ENCODE results near the gene SLC35B2. TPM values are rescaled to one million over a fixed set of nuclear protein-coding genes. Genes with fewer than 3 reads are reported as not detected.

Gene SLC35B2
- polyA plus RNA-seq, 1 experiment, result 145 TPM

DNA sequence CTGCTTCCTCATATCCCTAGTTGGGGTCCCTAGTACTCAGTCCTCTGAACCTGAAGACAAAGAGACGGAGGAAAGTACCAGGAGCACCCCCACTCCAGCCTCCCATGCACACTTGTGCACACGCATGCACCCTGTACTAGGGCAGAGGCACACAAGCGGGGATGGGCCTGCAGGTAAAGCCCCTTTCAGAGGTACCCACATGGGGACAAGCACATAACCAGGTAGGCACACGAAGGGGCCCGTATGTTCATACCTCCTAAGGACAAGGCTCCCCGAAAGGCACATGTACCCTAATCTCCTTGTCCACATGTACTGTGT is 14.0 kb upstream of the SLC35B2 start:
- no peaks in the 10 kb centered on the region for H3K36me3 ChIP-seq (ENCODE audit: control insufficient read depth, insufficient read depth, low read length)
- ChIA-PET CTCF (interaction anchor here (2.1 to 8.7 kb wide), 2 partner anchors 41 to 64 kb away, joined by 8 to 138 read pairs; partner anchors contain the start of gene AARS2), POLR2A (no interaction called here)
- H3K4me3 ChIP-seq (ENCODE audit: low read depth, low read length), result no peak overlapping the region
- DNase-seq (ENCODE audit: low read depth), result no peak
- TF ChIP-seq, protein P1, sequence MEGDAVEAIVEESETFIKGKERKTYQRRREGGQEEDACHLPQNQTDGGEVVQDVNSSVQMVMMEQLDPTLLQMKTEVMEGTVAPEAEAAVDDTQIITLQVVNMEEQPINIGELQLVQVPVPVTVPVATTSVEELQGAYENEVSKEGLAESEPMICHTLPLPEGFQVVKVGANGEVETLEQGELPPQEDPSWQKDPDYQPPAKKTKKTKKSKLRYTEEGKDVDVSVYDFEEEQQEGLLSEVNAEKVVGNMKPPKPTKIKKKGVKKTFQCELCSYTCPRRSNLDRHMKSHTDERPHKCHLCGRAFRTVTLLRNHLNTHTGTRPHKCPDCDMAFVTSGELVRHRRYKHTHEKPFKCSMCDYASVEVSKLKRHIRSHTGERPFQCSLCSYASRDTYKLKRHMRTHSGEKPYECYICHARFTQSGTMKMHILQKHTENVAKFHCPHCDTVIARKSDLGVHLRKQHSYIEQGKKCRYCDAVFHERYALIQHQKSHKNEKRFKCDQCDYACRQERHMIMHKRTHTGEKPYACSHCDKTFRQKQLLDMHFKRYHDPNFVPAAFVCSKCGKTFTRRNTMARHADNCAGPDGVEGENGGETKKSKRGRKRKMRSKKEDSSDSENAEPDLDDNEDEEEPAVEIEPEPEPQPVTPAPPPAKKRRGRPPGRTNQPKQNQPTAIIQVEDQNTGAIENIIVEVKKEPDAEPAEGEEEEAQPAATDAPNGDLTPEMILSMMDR (IDR thresholded peaks at IDR 0.05; ENCODE audit: insufficient read depth, low read depth, low read length), result no peak
- peaks cover 42% of the 10 kb centered on the region for H3K27me3 ChIP-seq (ENCODE audit: control insufficient read depth, insufficient read depth, low read length)

DNA sequence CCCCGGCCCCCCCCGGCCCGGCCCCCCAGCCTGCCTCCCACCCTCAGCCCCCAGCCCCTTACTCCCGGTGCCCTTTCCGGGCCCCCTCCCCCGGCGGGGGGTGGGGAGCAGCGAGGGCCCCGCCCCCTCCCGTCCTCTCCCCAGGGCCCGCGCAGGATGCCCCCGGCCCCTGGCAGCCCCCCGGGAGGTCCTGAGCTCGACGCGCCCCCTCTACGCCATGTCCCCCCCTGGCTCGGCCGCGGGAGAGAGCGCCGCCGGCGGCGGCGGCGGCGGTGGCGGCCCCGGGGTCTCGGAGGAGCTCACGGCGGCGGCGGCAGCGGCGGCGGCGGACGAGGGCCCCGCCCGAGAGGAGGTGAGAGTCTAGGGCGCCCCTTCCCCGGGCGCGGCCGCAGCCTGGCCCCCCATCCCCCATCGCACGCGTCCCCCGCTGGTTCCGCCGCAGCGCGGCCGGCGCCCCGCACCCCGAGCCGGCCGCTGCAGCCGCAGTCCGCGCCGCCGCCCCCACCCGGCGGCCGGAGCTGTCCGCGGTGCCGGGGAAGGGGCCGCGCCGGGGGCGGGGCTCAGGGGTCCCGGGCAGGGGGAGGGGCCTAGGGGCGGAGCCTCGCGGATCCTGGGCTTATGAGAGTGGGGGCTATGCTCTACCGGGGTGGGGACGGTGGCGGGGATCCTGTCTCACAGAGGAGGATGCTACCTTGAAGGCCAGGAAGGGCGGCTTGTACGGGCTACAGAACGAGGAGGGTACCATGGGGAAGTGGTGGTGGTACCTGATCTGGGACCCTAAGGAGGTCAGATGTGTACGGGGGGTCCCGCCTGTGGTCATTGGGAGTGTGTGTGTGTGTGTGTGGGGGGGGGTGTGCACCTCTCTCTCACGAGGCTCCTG is 13.4 kb upstream of the SLC35B2 start:
- ChIA-PET CTCF (interaction anchor here (1.1 to 8.7 kb wide), 3 partner anchors 42 to 65 kb away, joined by 3 to 138 read pairs (median 8); partner anchors contain the start of gene AARS2), POLR2A (no interaction called here)
- no peak for DNase-seq (ENCODE audit: low read depth)
- no peak overlapping the region for H3K4me3 ChIP-seq (ENCODE audit: low read depth, low read length)
- peaks cover 42% of the 10 kb centered on the region for H3K27me3 ChIP-seq (ENCODE audit: control insufficient read depth, insufficient read depth, low read length)
- TF ChIP-seq, protein P1 (IDR thresholded peaks at IDR 0.05; ENCODE audit: insufficient read depth, low read depth, low read length), result no peak
- H3K36me3 ChIP-seq (ENCODE audit: control insufficient read depth, insufficient read depth, low read length), result no peaks in the 10 kb centered on the region

DNA sequence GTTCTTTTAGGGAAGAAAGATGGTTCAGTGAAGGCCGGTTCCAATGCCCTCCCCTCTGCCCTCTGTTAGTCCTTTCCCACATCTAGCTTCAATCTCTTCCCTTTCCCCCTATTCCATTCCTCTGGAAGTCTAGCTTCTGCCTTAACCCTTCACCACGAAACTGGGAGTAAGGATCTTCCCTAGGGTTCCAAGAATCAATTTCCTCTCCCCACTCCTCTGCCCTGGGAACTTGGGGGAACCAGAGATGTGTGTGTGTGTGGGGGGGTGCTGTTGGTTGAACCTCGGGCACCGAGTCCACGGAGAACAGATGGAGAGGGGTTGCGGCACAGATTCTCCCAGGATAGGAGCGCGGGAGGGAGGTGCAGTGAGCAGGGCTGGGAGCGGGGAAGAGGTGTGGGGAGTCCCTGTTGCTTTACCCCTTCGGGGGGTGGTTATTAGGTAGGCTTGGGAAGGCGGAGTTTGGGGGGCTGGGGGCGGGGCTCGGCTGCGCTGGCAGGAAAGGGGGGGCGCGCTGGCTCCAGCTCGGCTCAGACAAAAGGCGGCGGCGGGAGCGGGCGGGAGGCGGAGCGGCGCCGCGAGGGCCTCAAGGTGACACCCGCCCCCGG is 12.7 kb upstream of the SLC35B2 start, which contains the start of gene TMEM151B:
Gene TMEM151B (plus strand): TSS at position 530 of the 605 bp plus-strand sequence. CDS start 293 bp downstream, outside the sequence.
- no peak for DNase-seq (ENCODE audit: low read depth)
- peaks cover 42% of the 10 kb centered on the region for H3K27me3 ChIP-seq (ENCODE audit: control insufficient read depth, insufficient read depth, low read length)
- POLR2A ChIA-PET, result no interaction called here
- no peaks in the 10 kb centered on the region for H3K36me3 ChIP-seq (ENCODE audit: control insufficient read depth, insufficient read depth, low read length)
- CTCF ChIA-PET, result interaction anchor here (0.9 to 8.7 kb wide), 9 partner anchors 8 to 76 kb away, joined by 3 to 138 read pairs (median 8); partner anchors contain the start of gene AARS2
- H3K4me3 ChIP-seq (ENCODE audit: low read depth, low read length), result no peak within 1 kb of the TSS
- TF ChIP-seq, protein P1 (IDR thresholded peaks at IDR 0.05; ENCODE audit: insufficient read depth, low read depth, low read length), result no peak

DNA sequence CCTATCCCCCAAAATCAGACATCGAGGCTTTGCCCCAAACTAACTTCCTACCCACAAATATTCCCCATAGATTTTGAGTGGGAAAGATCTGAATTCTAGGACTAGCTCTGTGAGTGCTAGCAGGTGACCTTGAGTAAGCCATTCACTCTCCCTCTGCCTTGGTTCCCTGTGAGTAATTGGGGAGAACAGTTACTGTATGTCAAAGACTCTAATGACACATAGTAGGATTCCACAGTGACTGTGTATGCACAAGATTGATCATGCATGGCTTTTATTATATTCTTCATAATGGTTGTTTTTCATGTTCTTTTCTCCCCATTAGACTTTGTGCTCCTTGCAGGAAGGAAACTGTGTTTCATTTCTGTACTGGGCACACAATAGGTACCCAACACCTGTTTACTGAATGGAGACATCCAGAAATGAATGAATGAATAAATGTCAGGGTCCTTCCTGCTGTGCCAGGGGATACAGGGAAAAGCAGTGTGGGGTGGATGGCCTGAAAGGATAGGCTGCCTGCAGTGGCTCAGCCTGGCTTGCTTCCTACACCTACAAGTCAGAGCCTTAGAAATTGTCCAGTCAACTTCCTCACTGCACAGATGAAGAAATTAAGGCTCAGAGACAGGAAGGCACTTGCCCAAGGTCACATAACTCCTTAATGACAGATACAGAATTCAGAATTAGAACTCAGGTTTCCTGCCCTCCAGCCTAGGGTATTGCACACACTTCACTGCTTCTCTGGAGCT is 12.0 kb upstream of the SLC35B2 start:
- CTCF ChIA-PET, result interaction anchor here (0.9 to 8.7 kb wide), 14 partner anchors 9 to 168 kb away, joined by 3 to 138 read pairs (median 8); partner anchors contain the start of genes AARS2 and SLC35B2
- H3K36me3 ChIP-seq (ENCODE audit: control insufficient read depth, insufficient read depth, low read length), result no peaks in the 10 kb centered on the region
- POLR2A ChIA-PET, result no interaction called here
- TF ChIP-seq, protein P1 (IDR thresholded peaks at IDR 0.05; ENCODE audit: insufficient read depth, low read depth, low read length), result no peak
- peaks cover 41% of the 10 kb centered on the region for H3K27me3 ChIP-seq (ENCODE audit: control insufficient read depth, insufficient read depth, low read length)
- no peak overlapping the region for H3K4me3 ChIP-seq (ENCODE audit: low read depth, low read length)
- no peak for DNase-seq (ENCODE audit: low read depth)
